ENCODE data around the gene SLC41A1. TPM values are rescaled to one million over a fixed set of nuclear protein-coding genes. Genes with fewer than 3 reads are reported as not detected.

Gene SLC41A1
- total RNA-seq, 4 donors from 2014 or later, result 4.0 to 21.5 (median 6.8) TPM

- no peaks in the 10 kb centered on the region for H3K9me3 ChIP-seq
- no peaks in the 10 kb centered on the region for H3K27me3 ChIP-seq
- no peak overlapping the region for H3K4me3 ChIP-seq
- TF ChIP-seq POLR2A (IDR thresholded peaks at IDR 0.05), result no peak
- no peak for TF ChIP-seq CTCF (IDR thresholded peaks at IDR 0.05)
- no peak for DNase-seq
- no peaks in the 10 kb centered on the region for H3K36me3 ChIP-seq
- no peak overlapping the region for H3K27ac ChIP-seq
- no peaks in the 10 kb centered on the region for H3K4me1 ChIP-seq
These were observed 27.6 kb downstream of the SLC41A1 start for GRCh38 chr1:205785446-205785845.

- Histone ChIP-seq H3K27me3 (no peaks in the 10 kb centered on the region), H3K9me3 (no peaks in the 10 kb centered on the region), H3K4me1 (no peaks in the 10 kb centered on the region), H3K27ac (no peak overlapping the region), H3K4me3 (no peak overlapping the region), H3K36me3 (no peaks in the 10 kb centered on the region)
- no peak for DNase-seq
- TF ChIP-seq CTCF (IDR thresholded peaks at IDR 0.05) (no peak), POLR2A (IDR thresholded peaks at IDR 0.05) (no peak)
These were observed 29.1 kb downstream of the SLC41A1 start for GRCh38 chr1:205783904-205784303.

- H3K27ac ChIP-seq, result no peak overlapping the region
- H3K36me3 ChIP-seq, result no peaks in the 10 kb centered on the region
- H3K27me3 ChIP-seq, result no peaks in the 10 kb centered on the region
- H3K4me3 ChIP-seq, result no peak overlapping the region
- no peaks in the 10 kb centered on the region for H3K4me1 ChIP-seq
- no peak for DNase-seq
- TF ChIP-seq CTCF (IDR thresholded peaks at IDR 0.05) (no peak), POLR2A (IDR thresholded peaks at IDR 0.05) (no peak)
- H3K9me3 ChIP-seq, result no peaks in the 10 kb centered on the region
These were observed 29.6 kb downstream of the SLC41A1 start for GRCh38 chr1:205783433-205783795.

- Histone ChIP-seq H3K27me3 (no peaks in the 10 kb centered on the region), H3K27ac (no peak overlapping the region), H3K9me3 (no peaks in the 10 kb centered on the region), H3K4me3 (no peak overlapping the region), H3K4me1 (no peaks in the 10 kb centered on the region), H3K36me3 (no peaks in the 10 kb centered on the region)
- TF ChIP-seq POLR2A (IDR thresholded peaks at IDR 0.05), result no peak
- TF ChIP-seq CTCF (IDR thresholded peaks at IDR 0.05), result no peak
- DNase-seq, result no peak
These were observed 30.2 kb downstream of the SLC41A1 start for GRCh38 chr1:205782627-205783432.

- Histone ChIP-seq H3K4me1 (peaks cover 0 to 3% (median 0%) of the 10 kb centered on the region in 4 donors), H3K27ac (no peak overlapping the region), H3K36me3 (no peaks in the 10 kb centered on the region), H3K9me3 (no peaks in the 10 kb centered on the region), H3K4me3 (no peak overlapping the region), H3K27me3 (no peaks in the 10 kb centered on the region)
- TF ChIP-seq POLR2A (IDR thresholded peaks at IDR 0.05) (no peak), CTCF (IDR thresholded peaks at IDR 0.05) (no peak)
- no peak for DNase-seq
These were observed 32.7 kb downstream of the SLC41A1 start for GRCh38 chr1:205780335-205780734.
